ENCODE measurements around the gene LGR4. TPM values are rescaled to one million over a fixed set of nuclear protein-coding genes. Genes with fewer than 3 reads are reported as not detected.

LGR4 gene
- total and polyA plus RNA-seq, 9 of the 15 experiments (the other 6 are each of a cell fraction or from before 2014, with no cell fraction given): 0.94 to 10.1 (median 5.8) TPM

GRCh38 chr11:27471589-27472397 lies 797 bp downstream of the LGR4 start (continued):
- peak; percentile 21 for TF ChIP-seq SAP30 (IDR thresholded peaks at IDR 0.05; ENCODE audit: borderline replicate concordance, insufficient read depth, low read depth, low read length, poor library complexity, severe bottlenecking)
- TF ChIP-seq, protein P1, sequence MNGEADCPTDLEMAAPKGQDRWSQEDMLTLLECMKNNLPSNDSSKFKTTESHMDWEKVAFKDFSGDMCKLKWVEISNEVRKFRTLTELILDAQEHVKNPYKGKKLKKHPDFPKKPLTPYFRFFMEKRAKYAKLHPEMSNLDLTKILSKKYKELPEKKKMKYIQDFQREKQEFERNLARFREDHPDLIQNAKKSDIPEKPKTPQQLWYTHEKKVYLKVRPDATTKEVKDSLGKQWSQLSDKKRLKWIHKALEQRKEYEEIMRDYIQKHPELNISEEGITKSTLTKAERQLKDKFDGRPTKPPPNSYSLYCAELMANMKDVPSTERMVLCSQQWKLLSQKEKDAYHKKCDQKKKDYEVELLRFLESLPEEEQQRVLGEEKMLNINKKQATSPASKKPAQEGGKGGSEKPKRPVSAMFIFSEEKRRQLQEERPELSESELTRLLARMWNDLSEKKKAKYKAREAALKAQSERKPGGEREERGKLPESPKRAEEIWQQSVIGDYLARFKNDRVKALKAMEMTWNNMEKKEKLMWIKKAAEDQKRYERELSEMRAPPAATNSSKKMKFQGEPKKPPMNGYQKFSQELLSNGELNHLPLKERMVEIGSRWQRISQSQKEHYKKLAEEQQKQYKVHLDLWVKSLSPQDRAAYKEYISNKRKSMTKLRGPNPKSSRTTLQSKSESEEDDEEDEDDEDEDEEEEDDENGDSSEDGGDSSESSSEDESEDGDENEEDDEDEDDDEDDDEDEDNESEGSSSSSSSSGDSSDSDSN (IDR thresholded peaks at IDR 0.05; ENCODE audit: borderline replicate concordance in 1 of 2, low read depth in 2 of 2, low read length in 2 of 2): no peak; a peak in 1 of 4 replicates
- TF ChIP-seq ZNF239 (CRISPR knock-in tag; IDR thresholded peaks at IDR 0.05): no peak
- TF ChIP-seq ATF1 (CRISPR knock-in tag; IDR thresholded peaks at IDR 0.05): no peak
- TF ChIP-seq ATF1 (tag; IDR thresholded peaks at IDR 0.05): no peak
- TF ChIP-seq SMAD1 (IDR thresholded peaks at IDR 0.05; ENCODE audit: low read depth, low read length, partially characterized antibody): no peak
- TF ChIP-seq, protein P2, sequence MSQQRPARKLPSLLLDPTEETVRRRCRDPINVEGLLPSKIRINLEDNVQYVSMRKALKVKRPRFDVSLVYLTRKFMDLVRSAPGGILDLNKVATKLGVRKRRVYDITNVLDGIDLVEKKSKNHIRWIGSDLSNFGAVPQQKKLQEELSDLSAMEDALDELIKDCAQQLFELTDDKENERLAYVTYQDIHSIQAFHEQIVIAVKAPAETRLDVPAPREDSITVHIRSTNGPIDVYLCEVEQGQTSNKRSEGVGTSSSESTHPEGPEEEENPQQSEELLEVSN (IDR thresholded peaks at IDR 0.05; ENCODE audit: borderline replicate concordance in 1 of 2, extremely low read depth in 1 of 2, insufficient read depth in 1 of 2, insufficient read length in 1 of 2, low read depth in 1 of 2, low read length in 1 of 2, poor library complexity in 1 of 2, severe bottlenecking in 1 of 2): peak in 1 of 2 experiments; percentile 33
